ENCODE measurements around the gene PCDHA1. TPM values are rescaled to one million over a fixed set of nuclear protein-coding genes. Genes with fewer than 3 reads are reported as not detected.
A peak's percentile ranks its signal among the peaks of the same experiment; 100 is the strongest.
"Not testable (repeated sequence)": the region's sequence is repeated elsewhere in the genome, so short reads cannot be mapped to it uniquely, and the experiment has no call there.

PCDHA1 gene
- total RNA-seq, 2 experiments from 2014 or later, result not detected

GRCh38 chr5:140848139-140849102 lies 62.5 kb downstream of the PCDHA1 start, which contains the start of gene PCDHA9:
PCDHA9 (plus strand) TSS chr5:140848382; CDS start chr5:140848496, 114 bp downstream.
- CTCF ChIA-PET (ENCODE audit: unreplicated experiment); POLR2A ChIA-PET: not testable (repeated sequence)

GRCh38 chr5:140849831-140850634 lies 64.1 kb downstream of the PCDHA1 start:
- H3K4me2 ChIP-seq (ENCODE audit: low read length); H3K79me2 ChIP-seq (ENCODE audit: insufficient read depth, low read depth, low read length); DNase-seq (ENCODE audit: low spot score); POLR2A ChIA-PET; H3K9me2 ChIP-seq (ENCODE audit: insufficient read depth, low read length); H3K4me3 ChIP-seq (ENCODE audit: low read depth, low read length, poor library complexity, severe bottlenecking); H3K27ac ChIP-seq (ENCODE audit: low read depth, low read length, poor library complexity, severe bottlenecking); CTCF ChIA-PET (ENCODE audit: unreplicated experiment); H3K36me3 ChIP-seq (ENCODE audit: insufficient read depth, low read length); H3K4me1 ChIP-seq (ENCODE audit: insufficient read depth, low read length, poor library complexity, severe bottlenecking); BruUV-seq (replicated peaks); H4K20me1 ChIP-seq (ENCODE audit: insufficient read depth, low read length); H3K9me3 ChIP-seq (ENCODE audit: low read length); intact Hi-C loops (cut with micrococcal nuclease; ENCODE audit: unreplicated experiment); H2AFZ ChIP-seq (ENCODE audit: low read length): not testable (repeated sequence)

More at GRCh38 chr5:140848139-140849102, 62.5 kb downstream of the PCDHA1 start, which contains the start of gene PCDHA9:
- intact Hi-C loops (cut with micrococcal nuclease; ENCODE audit: unreplicated experiment); H2AFZ ChIP-seq (ENCODE audit: low read length); H3K9me3 ChIP-seq (ENCODE audit: low read length); BruUV-seq (replicated peaks); H3K27ac ChIP-seq (ENCODE audit: low read depth, low read length, poor library complexity, severe bottlenecking); H3K36me3 ChIP-seq (ENCODE audit: insufficient read depth, low read length); H3K4me1 ChIP-seq (ENCODE audit: insufficient read depth, low read length, poor library complexity, severe bottlenecking); H3K4me2 ChIP-seq (ENCODE audit: low read length); H3K9me2 ChIP-seq (ENCODE audit: insufficient read depth, low read length); H3K4me3 ChIP-seq (ENCODE audit: low read depth, low read length, poor library complexity, severe bottlenecking); H4K20me1 ChIP-seq (ENCODE audit: insufficient read depth, low read length); H3K79me2 ChIP-seq (ENCODE audit: insufficient read depth, low read depth, low read length); DNase-seq (ENCODE audit: low spot score): not testable (repeated sequence)
- TF ChIP-seq, protein P1, sequence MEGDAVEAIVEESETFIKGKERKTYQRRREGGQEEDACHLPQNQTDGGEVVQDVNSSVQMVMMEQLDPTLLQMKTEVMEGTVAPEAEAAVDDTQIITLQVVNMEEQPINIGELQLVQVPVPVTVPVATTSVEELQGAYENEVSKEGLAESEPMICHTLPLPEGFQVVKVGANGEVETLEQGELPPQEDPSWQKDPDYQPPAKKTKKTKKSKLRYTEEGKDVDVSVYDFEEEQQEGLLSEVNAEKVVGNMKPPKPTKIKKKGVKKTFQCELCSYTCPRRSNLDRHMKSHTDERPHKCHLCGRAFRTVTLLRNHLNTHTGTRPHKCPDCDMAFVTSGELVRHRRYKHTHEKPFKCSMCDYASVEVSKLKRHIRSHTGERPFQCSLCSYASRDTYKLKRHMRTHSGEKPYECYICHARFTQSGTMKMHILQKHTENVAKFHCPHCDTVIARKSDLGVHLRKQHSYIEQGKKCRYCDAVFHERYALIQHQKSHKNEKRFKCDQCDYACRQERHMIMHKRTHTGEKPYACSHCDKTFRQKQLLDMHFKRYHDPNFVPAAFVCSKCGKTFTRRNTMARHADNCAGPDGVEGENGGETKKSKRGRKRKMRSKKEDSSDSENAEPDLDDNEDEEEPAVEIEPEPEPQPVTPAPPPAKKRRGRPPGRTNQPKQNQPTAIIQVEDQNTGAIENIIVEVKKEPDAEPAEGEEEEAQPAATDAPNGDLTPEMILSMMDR (conservative IDR thresholded peaks at IDR 0.05; ENCODE audit: low read length), result peak; percentile 45; the same call in 1 of the 2 replicates

GRCh38 chr5:140855772-140856674 lies 70.1 kb downstream of the PCDHA1 start, which contains the start of gene PCDHA10:
PCDHA10 (plus strand) TSS chr5:140855897; CDS start chr5:140856049, 152 bp downstream.
- ChIA-PET POLR2A (no interaction called here), CTCF (ENCODE audit: unreplicated experiment) (no interaction called here)
- TF ChIP-seq EZH2phosphoT487 (IDR thresholded peaks at IDR 0.05; ENCODE audit: borderline replicate concordance, low read depth, low read length), result no peak
- TF ChIP-seq, protein P1 (conservative IDR thresholded peaks at IDR 0.05; ENCODE audit: low read length), result peak; percentile 68
- Histone ChIP-seq H3K4me2 (ENCODE audit: low read length) (no peak within 1 kb of the TSS), H3K4me1 (ENCODE audit: insufficient read depth, low read length, poor library complexity, severe bottlenecking) (no peaks in the 10 kb centered on the region), H3K79me2 (ENCODE audit: insufficient read depth, low read depth, low read length) (no peaks in the 10 kb centered on the region), H3K9me3 (ENCODE audit: low read length) (no peaks in the 10 kb centered on the region), H2AFZ (ENCODE audit: low read length) (no peak within 1 kb of the TSS), H3K9me2 (ENCODE audit: insufficient read depth, low read length) (no peaks in the 10 kb centered on the region), H3K36me3 (ENCODE audit: insufficient read depth, low read length) (no peaks in the 10 kb centered on the region), H4K20me1 (ENCODE audit: insufficient read depth, low read length) (no peaks in the 10 kb centered on the region), H3K4me3 (ENCODE audit: low read depth, low read length, poor library complexity, severe bottlenecking) (no peak within 1 kb of the TSS), H3K27ac (ENCODE audit: low read depth, low read length, poor library complexity, severe bottlenecking) (no peak within 1 kb of the TSS)
- DNase-seq (ENCODE audit: low spot score), result peak; percentile 18
- BruUV-seq (replicated peaks), result no TSS peak
- intact Hi-C loops (cut with micrococcal nuclease; ENCODE audit: unreplicated experiment), result no loop called here
